Tibial artery (tissue), 4 donors: ENCODE measurements around the gene PADI2.

Experiments
- DNase-seq, 2 donors: peaks; one replicate each; pipeline ENCODE4 v3.0.0-alpha.2; 2019
- H3K27ac ChIP-seq, 2 donors: fragments of 200-600 bp; sonication (generic) in 1 of 2; 1 replicate in 1 of 2; 2 replicates in 1 of 2; pipeline ENCODE4 v1.5.1; 2018 to 2019; ENCODE audit warnings: mild to moderate bottlenecking in 1 of 2
- H3K27me3 ChIP-seq, 2 donors: fragments of 200-600 bp; sonication (generic) in 1 of 2; one replicate each; pipeline versions ENCODE4 v1.5.1 to v1.6.0; 2016 to 2019
- H3K36me3 ChIP-seq, 3 donors: fragments of 200-600 bp; sonication (generic) in 2 of 3; one replicate each; pipeline ENCODE4 v1.5.1; 2016 to 2019; ENCODE audit warnings: mild to moderate bottlenecking in 2 of 3
- H3K4me1 ChIP-seq, 4 donors: fragments of 200-600 bp; sonication (generic) in 2 of 4; 1 replicate in 3 of 4; 2 replicates in 1 of 4; pipeline ENCODE4 v1.5.1; 2016 to 2019
- H3K4me3 ChIP-seq, 2 donors: fragments of 200-600 bp; sonication (generic) in 1 of 2; 1 replicate in 1 of 2; 2 replicates in 1 of 2; pipeline ENCODE4 v1.5.1; 2018 to 2019; ENCODE audit warnings: mild to moderate bottlenecking in 2 of 2
- H3K9me3 ChIP-seq, 3 donors: fragments of 200-600 bp; sonication (generic) in 1 of 3; one replicate each; pipeline ENCODE4 v1.5.1; 2016 to 2019
- intact Hi-C: fragments of 100-400 bp; cut with DNase I; formaldehyde crosslinking; loops from one replicate; pipeline ENCODE4 v1.15.0; 2023; ENCODE audit warnings: low total_unique reads
- TF ChIP-seq, protein P1 (sequence below), 2 experiments: fragments of 200-600 bp in 1 of 2; fragments of 450-650 bp in 1 of 2; IDR thresholded peaks; one replicate each; pipeline ENCODE4 v1.5.1; 2017 to 2019; ENCODE audit warnings: antibody characterized with exemption in 2 of 2, mild to moderate bottlenecking in 1 of 2, moderate library complexity in 1 of 2

PADI2 gene

DNA sequence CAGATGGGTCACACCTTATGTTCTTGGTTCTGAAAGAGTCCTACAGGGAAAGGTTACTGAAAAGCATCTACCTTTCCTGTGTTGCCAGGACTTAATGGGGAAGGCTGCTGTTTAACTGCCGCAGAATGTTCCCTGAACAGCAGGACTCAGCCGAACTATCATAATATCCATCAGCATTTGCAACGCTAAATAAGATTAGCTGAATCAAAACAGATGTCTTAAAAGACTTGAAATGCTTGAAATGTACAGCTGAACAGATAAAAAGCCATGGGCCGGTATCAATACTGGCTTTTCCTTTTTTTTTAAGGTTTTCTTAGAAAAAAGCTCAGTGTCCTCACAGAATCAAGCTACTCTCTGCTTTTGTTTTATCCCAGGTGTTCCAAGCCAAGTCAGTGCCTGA, 87.8 kb downstream of the PADI2 start:
- intact Hi-C loops = no loop called here
- Histone ChIP-seq H3K27me3 (no peaks in the 10 kb centered on the region), H3K4me1 (peaks cover 0 to 8% (median 0%) of the 10 kb centered on the region in 4 donors), H3K4me3 (no peak overlapping the region), H3K27ac (no peak overlapping the region), H3K36me3 (peaks cover 53 to 76% (median 67%) of the 10 kb centered on the region in 3 donors), H3K9me3 (no peaks in the 10 kb centered on the region)
- no peak for DNase-seq
- TF ChIP-seq, protein P1, sequence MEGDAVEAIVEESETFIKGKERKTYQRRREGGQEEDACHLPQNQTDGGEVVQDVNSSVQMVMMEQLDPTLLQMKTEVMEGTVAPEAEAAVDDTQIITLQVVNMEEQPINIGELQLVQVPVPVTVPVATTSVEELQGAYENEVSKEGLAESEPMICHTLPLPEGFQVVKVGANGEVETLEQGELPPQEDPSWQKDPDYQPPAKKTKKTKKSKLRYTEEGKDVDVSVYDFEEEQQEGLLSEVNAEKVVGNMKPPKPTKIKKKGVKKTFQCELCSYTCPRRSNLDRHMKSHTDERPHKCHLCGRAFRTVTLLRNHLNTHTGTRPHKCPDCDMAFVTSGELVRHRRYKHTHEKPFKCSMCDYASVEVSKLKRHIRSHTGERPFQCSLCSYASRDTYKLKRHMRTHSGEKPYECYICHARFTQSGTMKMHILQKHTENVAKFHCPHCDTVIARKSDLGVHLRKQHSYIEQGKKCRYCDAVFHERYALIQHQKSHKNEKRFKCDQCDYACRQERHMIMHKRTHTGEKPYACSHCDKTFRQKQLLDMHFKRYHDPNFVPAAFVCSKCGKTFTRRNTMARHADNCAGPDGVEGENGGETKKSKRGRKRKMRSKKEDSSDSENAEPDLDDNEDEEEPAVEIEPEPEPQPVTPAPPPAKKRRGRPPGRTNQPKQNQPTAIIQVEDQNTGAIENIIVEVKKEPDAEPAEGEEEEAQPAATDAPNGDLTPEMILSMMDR (IDR thresholded peaks at IDR 0.05) = no peak

DNA sequence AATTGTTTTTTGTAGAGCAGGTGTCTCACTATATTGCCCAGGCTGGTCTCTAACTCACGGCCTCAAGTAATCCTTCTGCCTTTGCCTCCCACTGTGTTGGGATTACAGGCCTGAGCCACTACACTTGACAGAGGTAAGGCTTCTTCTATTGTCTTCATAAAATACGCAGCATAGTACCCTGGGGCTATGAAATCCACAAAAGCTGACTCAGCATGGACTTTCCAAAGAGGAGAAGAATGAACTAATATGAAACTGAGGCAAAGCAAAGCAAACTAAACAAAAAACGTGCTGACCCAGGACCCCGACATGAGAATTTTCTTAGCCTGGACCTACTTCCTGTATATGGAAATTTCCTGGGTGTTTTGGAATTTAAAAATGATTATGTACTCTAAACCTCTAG, 89.0 kb downstream of the PADI2 start:
- H3K4me1 ChIP-seq = peaks cover 0 to 8% (median 0%) of the 10 kb centered on the region in 4 donors
- H3K36me3 ChIP-seq = peaks cover 61 to 89% (median 76%) of the 10 kb centered on the region in 3 donors
- no peak overlapping the region for H3K4me3 ChIP-seq
- intact Hi-C loops = no loop called here
- no peak for DNase-seq
- TF ChIP-seq, protein P1 (IDR thresholded peaks at IDR 0.05) = no peak
- H3K9me3 ChIP-seq = no peaks in the 10 kb centered on the region
- no peaks in the 10 kb centered on the region for H3K27me3 ChIP-seq
- H3K27ac ChIP-seq = no peak overlapping the region

DNA sequence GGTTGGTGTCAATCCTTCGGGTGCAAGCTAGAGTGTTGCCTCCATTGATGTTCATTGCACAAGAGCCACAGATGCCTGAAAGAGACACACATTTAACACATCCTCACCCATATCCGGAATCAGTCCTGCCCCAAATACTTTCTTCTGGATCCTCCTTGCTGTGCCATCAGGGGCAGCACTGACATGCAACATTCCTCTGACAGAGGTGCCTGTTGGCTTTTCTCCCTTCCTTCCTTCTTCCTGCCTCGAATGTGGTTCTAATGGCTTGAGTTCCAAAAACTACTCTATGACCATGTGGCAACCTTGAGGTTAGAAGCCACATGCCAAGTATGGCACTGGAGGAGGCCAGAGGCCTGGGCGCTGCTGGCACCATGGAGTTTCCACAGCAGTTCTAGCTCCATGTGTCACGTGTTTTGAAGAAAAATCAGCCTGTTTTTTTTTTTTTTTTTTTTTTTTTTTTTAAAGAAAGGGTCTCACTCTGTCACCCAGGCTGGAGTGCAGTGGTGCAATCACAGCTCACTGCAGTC, 90.5 kb downstream of the PADI2 start:
- TF ChIP-seq, protein P1 (IDR thresholded peaks at IDR 0.05) = no peak
- intact Hi-C loops = no loop called here
- no peak overlapping the region for H3K4me3 ChIP-seq
- H3K9me3 ChIP-seq = no peaks in the 10 kb centered on the region
- peaks cover 76 to 94% (median 89%) of the 10 kb centered on the region in 3 donors for H3K36me3 ChIP-seq
- no peak overlapping the region for H3K27ac ChIP-seq
- H3K4me1 ChIP-seq = peaks cover 0 to 8% (median 0%) of the 10 kb centered on the region in 4 donors
- H3K27me3 ChIP-seq = no peaks in the 10 kb centered on the region
- no peak for DNase-seq

DNA sequence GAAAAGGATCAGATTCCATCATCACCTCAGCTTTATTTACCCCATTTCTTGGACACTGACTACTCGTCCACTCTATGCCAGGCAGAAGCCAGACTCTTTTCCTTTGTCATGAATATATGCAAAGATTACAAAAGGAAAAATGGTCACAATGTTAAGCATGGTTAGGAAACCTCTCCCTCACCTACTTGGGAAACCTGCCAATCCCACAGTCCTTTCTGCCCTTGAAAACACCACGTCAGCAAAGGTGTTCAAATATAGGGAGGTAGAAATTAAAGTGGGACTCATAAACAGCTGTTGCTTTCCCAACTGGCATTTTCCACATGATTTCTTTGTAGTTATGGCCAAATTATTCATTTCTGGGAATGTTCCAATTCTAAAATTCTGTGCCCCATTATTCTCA, 91.4 kb downstream of the PADI2 start:
- Histone ChIP-seq H3K4me1 (peaks cover 0 to 8% (median 0%) of the 10 kb centered on the region in 4 donors), H3K27ac (no peak overlapping the region), H3K9me3 (no peaks in the 10 kb centered on the region), H3K27me3 (no peaks in the 10 kb centered on the region), H3K36me3 (peaks cover 80 to 94% (median 89%) of the 10 kb centered on the region in 3 donors), H3K4me3 (no peak overlapping the region)
- intact Hi-C loops = no loop called here
- DNase-seq = no peak
- TF ChIP-seq, protein P1 (IDR thresholded peaks at IDR 0.05) = no peak

DNA sequence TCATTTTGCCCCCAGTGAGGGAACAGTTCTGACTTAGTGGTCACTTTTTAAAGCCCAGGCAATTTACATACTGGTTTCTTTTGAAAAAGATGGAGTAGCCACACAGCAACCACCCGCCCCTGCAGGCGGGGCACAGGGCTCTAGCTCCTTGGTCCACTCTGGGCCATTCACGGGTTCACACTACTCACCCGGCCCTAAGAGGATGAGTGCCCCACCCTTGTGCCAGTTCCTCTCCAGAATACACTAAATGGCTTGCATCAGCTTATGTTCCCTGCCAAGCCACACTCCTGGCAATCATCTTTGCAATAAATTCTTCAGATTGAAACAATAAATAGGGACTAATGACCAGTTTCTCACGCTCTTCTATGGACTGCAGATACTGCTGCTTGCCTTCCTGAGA, 91.8 kb downstream of the PADI2 start:
- H3K4me1 ChIP-seq = peaks cover 0 to 8% (median 0%) of the 10 kb centered on the region in 4 donors
- no peak overlapping the region for H3K4me3 ChIP-seq
- peaks cover 80 to 94% (median 89%) of the 10 kb centered on the region in 3 donors for H3K36me3 ChIP-seq
- peak in 1 of 2 donors; percentile 66 for DNase-seq
- H3K27me3 ChIP-seq = no peaks in the 10 kb centered on the region
- intact Hi-C loops = no loop called here
- TF ChIP-seq, protein P1 (IDR thresholded peaks at IDR 0.05) = no peak
- H3K27ac ChIP-seq = no peak overlapping the region
- H3K9me3 ChIP-seq = no peaks in the 10 kb centered on the region
